PC-9 (cell line): Measurements from ENCODE around the gene RAB3GAP2. TPM values are rescaled to one million over a fixed set of nuclear protein-coding genes. Genes with fewer than 3 reads are reported as not detected.
"Not testable (repeated sequence)": the region's sequence is repeated elsewhere in the genome, so short reads cannot be mapped to it uniquely, and the experiment has no call there.

ENCODE experiments used
- BruUV-seq: library from RNA; stranded (reverse); fragments of 400-500 nt; replicated peaks from 2 replicates; lab custom pipeline; 2021; lab: Mats Ljungman, UMichigan
- CTCF ChIA-PET: fragments of 300-600 bp; sonication (Branson Sonifier 250); formaldehyde crosslinking; loops from one replicate; lab custom pipeline; 2022; ENCODE audit warnings: antibody characterized with exemption; lab: Charles Lee
- POLR2A ChIA-PET: fragments of 300-600 bp; sonication (Branson Sonifier 250); formaldehyde crosslinking; loops from one replicate; lab custom pipeline; 2022; ENCODE audit warnings: antibody characterized with exemption; ENCODE audit not compliant: unreplicated experiment; lab: Charles Lee
- DNase-seq, 2 experiments: peaks; one replicate each; pipeline versions ENCODE4 v3.0.0 to v3.0.0-alpha.2; 2015 to 2022; ENCODE audit warnings: mixed read lengths in 1 of 2
- H2AFZ ChIP-seq: fragments of 200-600 bp; sonication (generic); 2 replicates; pipeline ENCODE4 v1.8.1; 2017; ENCODE audit warnings: antibody characterized with exemption
- H3F3A ChIP-seq: fragments of 200-600 bp; sonication (generic); 2 replicates; pipeline ENCODE4 v1.8.1; 2017; ENCODE audit warnings: antibody characterized with exemption, mild to moderate bottlenecking, low read depth; ENCODE audit not compliant: insufficient read depth
- H3K27ac ChIP-seq: fragments of 200-600 bp; sonication (generic); 2 replicates; pipeline ENCODE4 v1.6.1; 2016; ENCODE audit warnings: mixed run types
- H3K27me3 ChIP-seq: fragments of 200-600 bp; sonication (generic); 2 replicates; pipeline ENCODE4 v1.6.1; 2016; ENCODE audit warnings: low read depth, mixed run types; ENCODE audit not compliant: insufficient read depth
- H3K36me3 ChIP-seq: fragments of 200-600 bp; sonication (generic); 2 replicates; pipeline ENCODE4 v1.6.1; 2016; ENCODE audit warnings: low read depth, mixed run types
- H3K4me1 ChIP-seq: fragments of 200-600 bp; sonication (generic); replicated peaks from 2 replicates; pipeline ENCODE4 v1.6.1; 2016; ENCODE audit warnings: mixed run types; ENCODE audit not compliant: insufficient read depth
- H3K4me2 ChIP-seq: fragments of 200-600 bp; sonication (generic); 2 replicates; pipeline ENCODE4 v1.6.1; 2017; ENCODE audit warnings: mixed run types
- H3K4me3 ChIP-seq: fragments of 200-600 bp; sonication (generic); 2 replicates; pipeline ENCODE4 v1.6.1; 2016; ENCODE audit warnings: mixed run types
- H3K79me2 ChIP-seq: fragments of 200-600 bp; sonication (generic); 2 replicates; pipeline ENCODE4 v1.6.1; 2017; ENCODE audit warnings: low read depth, mixed run types
- H3K9me2 ChIP-seq: fragments of 200-600 bp; sonication (generic); 2 replicates; pipeline ENCODE4 v1.8.1; 2017; ENCODE audit warnings: mild to moderate bottlenecking; ENCODE audit not compliant: insufficient read depth
- H3K9me3 ChIP-seq: fragments of 200-600 bp; sonication (generic); 2 replicates; pipeline ENCODE4 v1.8.1; 2016; ENCODE audit warnings: low read depth; ENCODE audit not compliant: insufficient read depth
- H4K20me1 ChIP-seq: fragments of 200-600 bp; sonication (generic); 2 replicates; pipeline ENCODE4 v1.8.1; 2017; ENCODE audit not compliant: insufficient read depth
- EZH2 ChIP-seq: fragments of 200-600 bp; sonication (generic); IDR thresholded peaks from 2 replicates; pipeline ENCODE4 v1.8.0; 2017; ENCODE audit warnings: antibody characterized with exemption, low read depth
- intact Hi-C: fragments of 100-400 bp; cut with micrococcal nuclease; formaldehyde crosslinking; loops from one replicate; pipeline ENCODE4 v1.10.0; 2022; ENCODE audit not compliant: unreplicated experiment
- total RNA-seq: library from RNA; stranded (reverse); gene quantifications from 2 replicates; pipeline ENCODE4 v1.2.3, GENCODE V29; 2021
- TF ChIP-seq, protein P1 (sequence below): fragments of 200-600 bp; sonication (generic); conservative IDR thresholded peaks from 2 replicates; pipeline ENCODE4 v1.6.1; 2017; ENCODE audit warnings: mixed run types, antibody characterized with exemption, mild to moderate bottlenecking, moderate library complexity

The RAB3GAP2 gene
- total RNA-seq, 1 experiment from 2014 or later, result 51.0 TPM

DNA sequence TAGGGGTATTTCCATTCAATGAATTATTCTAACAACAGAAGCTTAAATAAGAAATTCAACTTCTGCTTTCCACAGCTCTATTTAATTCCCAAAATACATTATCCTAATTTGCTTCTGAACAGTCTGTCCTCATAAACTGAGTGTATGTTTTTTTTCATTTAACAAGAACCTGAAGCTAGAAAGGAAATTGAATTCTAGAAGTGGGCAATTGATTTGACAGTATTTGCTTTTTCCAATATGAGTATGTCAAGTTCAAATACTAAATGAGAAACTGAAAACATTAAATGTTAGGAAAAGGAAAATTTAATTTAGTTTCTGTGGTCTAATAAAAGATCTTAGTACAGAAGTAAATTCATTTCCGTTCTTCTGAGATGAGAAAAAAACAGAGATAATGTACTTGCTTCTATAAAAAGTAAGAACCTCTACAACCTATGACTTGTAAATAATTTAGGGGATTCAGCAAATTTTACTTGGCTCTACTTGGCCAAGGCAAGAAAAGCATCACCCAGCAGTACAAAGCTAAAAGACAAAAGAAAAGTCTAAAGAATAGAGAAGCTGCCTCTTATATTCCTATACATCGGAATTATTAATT lies 31.1 kb downstream of the RAB3GAP2 start:
- ChIA-PET POLR2A (interaction anchor here (0.6 kb wide), 1 partner anchor 312 kb away, joined by 5 read pairs; no protein-coding TSS in a partner anchor), CTCF (no interaction called here)
- H3K27ac ChIP-seq, result no peak overlapping the region
- TF ChIP-seq, protein P1, sequence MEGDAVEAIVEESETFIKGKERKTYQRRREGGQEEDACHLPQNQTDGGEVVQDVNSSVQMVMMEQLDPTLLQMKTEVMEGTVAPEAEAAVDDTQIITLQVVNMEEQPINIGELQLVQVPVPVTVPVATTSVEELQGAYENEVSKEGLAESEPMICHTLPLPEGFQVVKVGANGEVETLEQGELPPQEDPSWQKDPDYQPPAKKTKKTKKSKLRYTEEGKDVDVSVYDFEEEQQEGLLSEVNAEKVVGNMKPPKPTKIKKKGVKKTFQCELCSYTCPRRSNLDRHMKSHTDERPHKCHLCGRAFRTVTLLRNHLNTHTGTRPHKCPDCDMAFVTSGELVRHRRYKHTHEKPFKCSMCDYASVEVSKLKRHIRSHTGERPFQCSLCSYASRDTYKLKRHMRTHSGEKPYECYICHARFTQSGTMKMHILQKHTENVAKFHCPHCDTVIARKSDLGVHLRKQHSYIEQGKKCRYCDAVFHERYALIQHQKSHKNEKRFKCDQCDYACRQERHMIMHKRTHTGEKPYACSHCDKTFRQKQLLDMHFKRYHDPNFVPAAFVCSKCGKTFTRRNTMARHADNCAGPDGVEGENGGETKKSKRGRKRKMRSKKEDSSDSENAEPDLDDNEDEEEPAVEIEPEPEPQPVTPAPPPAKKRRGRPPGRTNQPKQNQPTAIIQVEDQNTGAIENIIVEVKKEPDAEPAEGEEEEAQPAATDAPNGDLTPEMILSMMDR, result no peak
- TF ChIP-seq EZH2, result no peak
- H3K36me3 ChIP-seq, result no peaks in the 10 kb centered on the region
- H3K4me1 ChIP-seq, result no peaks in the 10 kb centered on the region
- intact Hi-C loops, result no loop called here
- BruUV-seq, result no TSS peak
- no peaks in the 10 kb centered on the region for H4K20me1 ChIP-seq
- no peak overlapping the region for H3K4me3 ChIP-seq
- H3K4me2 ChIP-seq, result no peak overlapping the region
- no peak for DNase-seq
- H3K27me3 ChIP-seq, result no peaks in the 10 kb centered on the region
- no peaks in the 10 kb centered on the region for H3K9me2 ChIP-seq
- H3F3A ChIP-seq, result no peaks in the 10 kb centered on the region
- no peak overlapping the region for H2AFZ ChIP-seq
- peaks cover 28% of the 10 kb centered on the region for H3K79me2 ChIP-seq
- no peaks in the 10 kb centered on the region for H3K9me3 ChIP-seq

DNA sequence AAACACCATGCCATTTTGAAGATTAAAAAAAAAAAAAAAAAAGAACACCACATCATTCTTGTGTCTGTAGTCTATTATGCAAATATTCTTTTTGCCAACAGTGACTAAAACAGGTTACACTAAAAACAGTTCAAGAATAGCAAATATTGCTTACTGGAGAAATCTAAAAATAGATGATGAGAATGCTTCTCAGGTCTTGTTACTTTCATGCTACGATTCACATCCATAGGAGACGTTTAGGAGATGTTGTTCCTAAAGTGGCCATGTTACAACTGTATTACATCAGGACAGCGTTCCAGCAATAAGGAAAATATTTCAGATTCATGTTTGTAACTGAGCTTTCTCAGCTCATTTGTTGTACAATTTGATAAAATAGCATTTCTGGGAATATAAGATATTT lies 32.3 kb downstream of the RAB3GAP2 start:
- Histone ChIP-seq H3K9me3 (no peaks in the 10 kb centered on the region), H3F3A (peaks cover 7% of the 10 kb centered on the region; the same call in 1 of the 2 replicates), H3K79me2 (peaks cover 33% of the 10 kb centered on the region), H3K4me3 (no peak overlapping the region), H3K4me1 (no peaks in the 10 kb centered on the region; the same call in 1 of the 2 replicates), H3K27ac (no peak overlapping the region), H3K27me3 (no peaks in the 10 kb centered on the region), H3K9me2 (no peaks in the 10 kb centered on the region), H2AFZ (no peak overlapping the region), H3K4me2 (no peak overlapping the region), H4K20me1 (no peaks in the 10 kb centered on the region), H3K36me3 (no peaks in the 10 kb centered on the region)
- TF ChIP-seq EZH2, result no peak
- TF ChIP-seq, protein P1, result no peak
- POLR2A ChIA-PET, result interaction anchor here (0.7 kb wide), 1 partner anchor 57 kb away, joined by 3 read pairs; no protein-coding TSS in a partner anchor
- CTCF ChIA-PET, result interaction anchor here (0.7 kb wide), 1 partner anchor 1498 kb away, joined by 4 read pairs; no protein-coding TSS in a partner anchor
- no TSS peak for BruUV-seq
- intact Hi-C loops, result no loop called here
- no peak for DNase-seq

DNA sequence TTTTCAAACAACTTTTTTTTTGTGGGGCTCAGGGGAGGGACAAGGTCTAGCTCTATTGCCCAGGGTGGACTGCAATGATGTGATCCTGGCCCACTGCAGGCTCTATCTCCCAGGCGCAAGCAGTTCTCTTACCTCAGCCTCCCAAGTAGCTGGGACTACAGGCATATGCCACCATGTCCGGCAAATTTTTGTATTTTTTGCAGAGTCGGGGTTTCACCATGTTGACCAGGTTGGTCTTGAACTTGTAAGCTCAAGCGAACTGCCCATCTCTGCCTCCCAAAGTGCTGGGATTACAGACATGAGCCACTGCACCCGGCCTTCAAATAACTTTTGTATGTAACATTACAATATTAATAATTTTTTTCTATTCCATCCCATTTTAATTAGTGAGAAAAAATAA lies 33.0 kb downstream of the RAB3GAP2 start:
- Histone ChIP-seq H3K36me3 (no peaks in the 10 kb centered on the region), H3K79me2 (peaks cover 33% of the 10 kb centered on the region), H2AFZ (no peak overlapping the region), H4K20me1 (no peaks in the 10 kb centered on the region), H3K4me3 (no peak overlapping the region), H3K9me3 (no peaks in the 10 kb centered on the region), H3F3A (peaks cover 7% of the 10 kb centered on the region; the same call in 1 of the 2 replicates), H3K27ac (no peak overlapping the region), H3K27me3 (no peaks in the 10 kb centered on the region), H3K4me2 (no peak overlapping the region), H3K4me1 (no peaks in the 10 kb centered on the region; the same call in 1 of the 2 replicates), H3K9me2 (no peaks in the 10 kb centered on the region)
- no TSS peak for BruUV-seq
- ChIA-PET CTCF (interaction anchor here (0.7 kb wide), 1 partner anchor 1498 kb away, joined by 4 read pairs; no protein-coding TSS in a partner anchor), POLR2A (interaction anchor here (0.7 kb wide), 1 partner anchor 58 kb away, joined by 3 read pairs; no protein-coding TSS in a partner anchor)
- TF ChIP-seq, protein P1, result no peak
- intact Hi-C loops, result no loop called here
- DNase-seq, result no peak

DNA sequence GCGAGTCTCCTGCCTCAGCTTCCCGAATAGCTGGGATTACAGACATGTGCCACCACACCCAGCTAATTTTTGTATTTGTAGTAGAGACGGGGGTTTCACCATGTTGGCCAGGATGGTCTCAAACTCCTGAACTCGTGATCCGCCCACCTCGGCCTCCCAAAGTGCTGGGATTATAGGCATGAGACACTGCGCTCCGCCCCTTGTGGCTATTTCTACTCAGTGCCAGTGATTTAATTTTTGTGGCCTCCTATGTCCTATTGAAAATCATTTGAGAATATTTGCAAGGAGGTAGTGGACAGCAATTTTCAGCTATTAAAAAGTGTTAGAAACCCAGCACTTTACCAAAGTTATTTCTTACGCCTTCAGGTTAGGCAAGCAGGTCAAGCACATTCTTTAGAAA lies 36.0 kb downstream of the RAB3GAP2 start:
- intact Hi-C loops, H3K9me3 ChIP-seq, H3K27me3 ChIP-seq, POLR2A ChIA-PET, DNase-seq, H3K4me3 ChIP-seq, H3K9me2 ChIP-seq, H2AFZ ChIP-seq, H3K4me2 ChIP-seq, H3K4me1 ChIP-seq, H3F3A ChIP-seq, H3K27ac ChIP-seq, H4K20me1 ChIP-seq, BruUV-seq, H3K36me3 ChIP-seq: not testable (repeated sequence)
- peaks cover 16% of the 10 kb centered on the region; the same call in 1 of the 2 replicates for H3K79me2 ChIP-seq
- CTCF ChIA-PET, result interaction anchor here (1.0 kb wide), 1 partner anchor 13 kb away, joined by 4 read pairs; no protein-coding TSS in a partner anchor
